HG02870 (cell line): ENCODE data around the gene MTSS2.
"Not testable (repeated sequence)": the region's sequence is repeated elsewhere in the genome, so short reads cannot be mapped to it uniquely, and the experiment has no call there.

Source experiments
- ATAC-seq: cut with Tn5 transposase; IDR thresholded peaks from one replicate; pipeline ENCODE4 v1.9.1; 2021; ENCODE audit warnings: mild to moderate bottlenecking, moderate library complexity; ENCODE audit not compliant: unreplicated experiment

MTSS2 gene

GRCh38 chr16:70676675-70677498 is 9.0 kb downstream of the MTSS2 start:
- ATAC-seq = no peak

GRCh38 chr16:70675851-70676513 is 9.9 kb downstream of the MTSS2 start:
- no peak for ATAC-seq

GRCh38 chr16:70674221-70675014 is 11.4 kb downstream of the MTSS2 start:
- no peak for ATAC-seq

- ATAC-seq = not testable (repeated sequence)
Measured at GRCh38 chr16:70670938-70671337, 14.9 kb downstream of the MTSS2 start.

GRCh38 chr16:70670175-70670574 is 15.7 kb downstream of the MTSS2 start:
- no peak for ATAC-seq

- no peak for ATAC-seq
Measured at GRCh38 chr16:70665806-70666735, 19.8 kb downstream of the MTSS2 start.

- ATAC-seq = no peak
Measured at GRCh38 chr16:70665113-70665694, 20.6 kb downstream of the MTSS2 start.

- no peak for ATAC-seq
Measured at GRCh38 chr16:70664325-70665112, 21.3 kb downstream of the MTSS2 start.

- ATAC-seq = no peak
Measured at GRCh38 chr16:70663524-70664324, 22.1 kb downstream of the MTSS2 start.

GRCh38 chr16:70662991-70663523 is 22.8 kb downstream of the MTSS2 start:
- ATAC-seq = no peak

- ATAC-seq = no peak
Measured at GRCh38 chr16:70661918-70662641, 23.8 kb downstream of the MTSS2 start.

GRCh38 chr16:70661534-70661917 is 24.3 kb downstream of the MTSS2 start:
- ATAC-seq = no peak

- ATAC-seq = no peak
Measured at GRCh38 chr16:70660672-70661350, 25.0 kb downstream of the MTSS2 start.

GRCh38 chr16:70659953-70660671 is 25.7 kb downstream of the MTSS2 start:
- no peak for ATAC-seq

GRCh38 chr16:70659546-70659945 is 26.3 kb downstream of the MTSS2 start:
- no peak for ATAC-seq

GRCh38 chr16:70658921-70659320 is 26.9 kb downstream of the MTSS2 start:
- no peak for ATAC-seq
